Bronchial epithelial cell (primary cell): ENCODE results near the gene SEMA4D. TPM values are rescaled to one million over a fixed set of nuclear protein-coding genes. Genes with fewer than 3 reads are reported as not detected.

Experiments
- DNase-seq: peaks from one replicate; pipeline ENCODE4 v3.0.0-alpha.2; 2010; ENCODE audit warnings: low read depth
- FAIRE-seq: peaks from 2 replicates; lab custom pipeline; 2011; peaks lifted over from hg19 to GRCh38; lab: Jason Lieb, UNC
- H3K27me3 ChIP-seq: 2 replicates; pipeline ENCODE4 v1.5.1; 2011; ENCODE audit warnings: low read length; ENCODE audit not compliant: control insufficient read depth, insufficient read depth
- H3K36me3 ChIP-seq: 2 replicates; pipeline ENCODE4 v1.5.1; 2011; ENCODE audit warnings: low read length; ENCODE audit not compliant: control insufficient read depth, insufficient read depth
- H3K4me3 ChIP-seq: 2 replicates; pipeline ENCODE4 v1.5.1; 2011; ENCODE audit warnings: mild to moderate bottlenecking, low read depth, low read length, control low read depth
- total RNA-seq: library from RNA; depleted of rRNA; stranded (reverse); fragments of >200 nt; gene quantifications from 2 replicates; pipeline ENCODE4 v1.2.1, GENCODE V29; 2014
- TF ChIP-seq, protein P1 (sequence below): IDR thresholded peaks from 2 replicates; pipeline ENCODE4 v1.5.1; 2011; ENCODE audit warnings: mild to moderate bottlenecking, moderate library complexity, low read length, control low read depth, inconsistent platforms; ENCODE audit not compliant: insufficient read depth, severe bottlenecking

SEMA4D gene
- total RNA-seq, 1 donor from 2014 or later: 1.8 TPM

DNA sequence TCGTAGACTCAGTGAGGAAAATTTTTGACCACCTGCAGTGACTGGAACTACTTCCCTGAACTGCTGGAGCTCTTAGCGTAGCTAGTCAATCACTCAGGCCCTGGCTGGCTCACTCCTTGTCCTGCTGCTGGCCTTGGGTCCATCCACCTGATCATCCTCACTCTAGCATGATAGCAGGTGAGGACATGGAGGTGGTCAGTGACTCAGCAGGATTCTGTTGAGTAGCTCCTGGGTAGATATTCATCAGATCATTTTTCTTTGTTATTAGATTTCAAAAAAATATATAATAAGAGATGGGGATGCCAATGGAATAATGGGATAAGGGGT is 25.0 kb upstream of the SEMA4D start:
- Histone ChIP-seq H3K36me3 (no peaks in the 10 kb centered on the region), H3K27me3 (no peaks in the 10 kb centered on the region), H3K4me3 (no peak overlapping the region)
- TF ChIP-seq, protein P1, sequence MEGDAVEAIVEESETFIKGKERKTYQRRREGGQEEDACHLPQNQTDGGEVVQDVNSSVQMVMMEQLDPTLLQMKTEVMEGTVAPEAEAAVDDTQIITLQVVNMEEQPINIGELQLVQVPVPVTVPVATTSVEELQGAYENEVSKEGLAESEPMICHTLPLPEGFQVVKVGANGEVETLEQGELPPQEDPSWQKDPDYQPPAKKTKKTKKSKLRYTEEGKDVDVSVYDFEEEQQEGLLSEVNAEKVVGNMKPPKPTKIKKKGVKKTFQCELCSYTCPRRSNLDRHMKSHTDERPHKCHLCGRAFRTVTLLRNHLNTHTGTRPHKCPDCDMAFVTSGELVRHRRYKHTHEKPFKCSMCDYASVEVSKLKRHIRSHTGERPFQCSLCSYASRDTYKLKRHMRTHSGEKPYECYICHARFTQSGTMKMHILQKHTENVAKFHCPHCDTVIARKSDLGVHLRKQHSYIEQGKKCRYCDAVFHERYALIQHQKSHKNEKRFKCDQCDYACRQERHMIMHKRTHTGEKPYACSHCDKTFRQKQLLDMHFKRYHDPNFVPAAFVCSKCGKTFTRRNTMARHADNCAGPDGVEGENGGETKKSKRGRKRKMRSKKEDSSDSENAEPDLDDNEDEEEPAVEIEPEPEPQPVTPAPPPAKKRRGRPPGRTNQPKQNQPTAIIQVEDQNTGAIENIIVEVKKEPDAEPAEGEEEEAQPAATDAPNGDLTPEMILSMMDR: no peak
- DNase-seq (no peak), FAIRE-seq (no peak)

DNA sequence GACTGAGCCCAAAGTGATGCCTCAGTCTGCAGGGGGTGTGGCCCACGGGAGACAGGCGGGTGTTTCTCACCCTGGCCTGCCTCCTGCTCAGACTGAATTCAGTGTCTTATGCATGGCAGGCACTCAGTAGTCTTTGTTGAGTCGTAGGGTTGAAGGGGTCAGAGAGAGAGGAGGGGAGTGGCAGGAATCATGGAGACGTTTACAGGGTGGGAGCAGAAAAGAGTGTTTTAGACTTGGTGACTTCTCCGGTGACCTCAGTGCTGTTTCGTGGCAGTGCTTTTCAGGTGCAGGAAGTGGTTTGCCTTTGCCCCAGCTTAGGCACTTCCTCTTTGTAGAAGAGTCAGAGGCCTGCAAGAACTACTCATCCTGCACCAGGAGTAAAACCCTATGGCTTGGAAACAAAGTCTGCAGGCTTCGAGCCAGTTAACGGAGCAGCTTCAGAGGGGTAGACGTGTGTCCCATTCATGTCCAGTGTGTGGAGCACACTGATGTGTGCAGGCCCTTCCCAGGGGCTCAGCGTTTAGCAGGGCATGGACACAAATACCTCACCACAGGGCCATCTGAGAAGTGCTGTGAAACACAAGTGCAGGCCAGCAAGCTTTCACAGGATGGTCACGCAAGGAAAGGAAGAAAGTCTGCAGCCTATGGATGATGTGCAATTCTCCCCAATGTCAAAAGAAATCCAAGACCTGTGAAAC is 24.5 kb upstream of the SEMA4D start:
- DNase-seq: no peak
- FAIRE-seq: no peak
- Histone ChIP-seq H3K4me3 (no peak overlapping the region), H3K36me3 (no peaks in the 10 kb centered on the region), H3K27me3 (no peaks in the 10 kb centered on the region)
- TF ChIP-seq, protein P1: no peak

DNA sequence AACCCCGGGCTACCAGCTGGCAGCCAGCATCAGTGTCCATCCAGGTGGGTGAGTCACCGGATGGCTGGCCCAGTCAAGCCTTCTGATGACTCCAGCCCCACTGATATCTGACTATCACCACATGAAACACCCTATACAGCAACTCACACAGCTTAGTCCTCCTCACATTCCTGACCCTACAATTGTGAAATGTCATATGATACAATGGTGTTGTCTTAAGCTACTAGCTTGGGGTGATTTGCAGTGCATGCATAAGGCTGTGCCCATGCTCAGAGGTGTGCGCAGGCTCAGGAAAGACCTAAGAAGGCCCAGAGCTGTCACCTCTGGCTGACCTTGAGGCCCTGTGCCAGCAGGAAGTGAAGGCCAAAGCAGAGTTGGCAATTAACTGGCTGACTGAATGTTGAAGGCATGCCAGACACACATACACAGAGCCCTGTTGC is 21.5 kb upstream of the SEMA4D start:
- FAIRE-seq: no peak
- Histone ChIP-seq H3K36me3 (no peaks in the 10 kb centered on the region), H3K4me3 (no peak overlapping the region), H3K27me3 (no peaks in the 10 kb centered on the region)
- TF ChIP-seq, protein P1: no peak
- DNase-seq: peak; percentile 83

DNA sequence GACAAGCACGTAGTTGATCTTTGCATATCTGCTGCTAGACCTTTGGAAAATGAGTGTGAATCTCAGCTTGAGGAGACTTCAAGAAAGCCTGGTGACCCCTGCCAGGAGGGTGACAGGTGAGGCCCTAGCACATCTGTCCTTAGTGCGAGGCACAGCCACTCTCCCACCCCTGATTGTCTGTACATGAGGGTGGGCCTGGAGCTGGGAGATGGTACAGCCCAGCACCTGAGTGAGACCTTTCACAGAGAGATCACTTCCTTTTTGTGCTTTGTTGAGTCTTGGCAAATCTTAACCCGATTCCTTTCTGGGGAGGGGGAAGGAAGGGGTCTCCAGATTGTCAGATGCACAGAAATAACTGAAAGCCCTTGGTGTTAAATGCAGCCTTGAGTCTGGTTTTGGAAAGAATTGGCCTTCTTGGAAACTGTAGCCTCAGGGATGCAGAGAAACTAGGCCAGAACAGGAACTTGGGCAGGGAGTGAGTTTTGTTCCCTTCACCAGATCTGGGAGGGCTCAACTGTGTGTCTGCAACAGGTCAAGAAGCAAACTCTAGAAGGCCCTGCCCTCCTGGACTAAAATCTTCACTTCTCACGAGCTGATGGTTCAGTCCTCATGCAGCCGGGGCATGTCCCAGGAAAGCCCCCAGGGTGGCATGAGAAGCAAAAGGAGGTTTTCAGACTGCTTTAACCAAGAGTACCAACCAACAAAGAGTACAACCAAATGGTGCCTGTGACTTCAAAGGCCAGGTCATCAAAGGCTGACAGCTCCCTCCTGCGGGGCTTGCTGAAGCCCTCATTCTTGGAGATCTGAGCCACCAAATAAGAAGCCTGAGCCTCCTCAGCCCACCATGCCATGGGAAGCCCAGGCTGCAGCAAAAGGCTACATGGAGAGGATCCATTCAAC is 20.8 kb upstream of the SEMA4D start:
- Histone ChIP-seq H3K27me3 (no peaks in the 10 kb centered on the region), H3K4me3 (no peak overlapping the region), H3K36me3 (no peaks in the 10 kb centered on the region)
- TF ChIP-seq, protein P1: no peak
- DNase-seq (no peak), FAIRE-seq (peak; percentile 32)

DNA sequence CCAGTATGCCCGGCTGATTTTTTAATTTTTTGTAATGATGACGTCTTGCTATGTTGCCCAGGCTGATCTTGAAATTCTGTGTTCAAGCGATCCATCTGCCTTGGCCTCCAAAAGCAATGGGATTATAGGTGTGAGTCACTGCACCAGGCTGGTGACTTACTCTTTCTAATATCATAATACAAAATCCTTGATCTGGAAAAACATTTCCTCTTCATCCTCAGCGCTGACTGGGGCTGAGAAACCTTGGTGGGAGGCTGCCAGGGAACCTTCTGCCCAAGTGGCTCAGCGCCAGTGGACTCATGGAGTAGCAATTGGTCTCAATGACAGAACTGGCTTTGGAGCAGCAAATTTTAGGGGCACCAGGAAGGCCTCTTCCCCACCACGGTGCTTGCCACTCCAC is 17.5 kb upstream of the SEMA4D start:
- DNase-seq (no peak), FAIRE-seq (no peak)
- TF ChIP-seq, protein P1: no peak
- Histone ChIP-seq H3K4me3 (no peak overlapping the region), H3K36me3 (no peaks in the 10 kb centered on the region), H3K27me3 (no peaks in the 10 kb centered on the region)
